Limb (tissue), 2 donors: Measurements from ENCODE around the gene CTBP2.
"Not testable (repeated sequence)": the region's sequence is repeated elsewhere in the genome, so short reads cannot be mapped to it uniquely, and the experiment has no call there.

Experiments used
- DNase-seq, 2 donors: peaks; one replicate each; pipeline ENCODE4 v3.0.0-alpha.2; 2016; ENCODE audit errors: extremely low spot score in 2 of 2

CTBP2 gene

DNA sequence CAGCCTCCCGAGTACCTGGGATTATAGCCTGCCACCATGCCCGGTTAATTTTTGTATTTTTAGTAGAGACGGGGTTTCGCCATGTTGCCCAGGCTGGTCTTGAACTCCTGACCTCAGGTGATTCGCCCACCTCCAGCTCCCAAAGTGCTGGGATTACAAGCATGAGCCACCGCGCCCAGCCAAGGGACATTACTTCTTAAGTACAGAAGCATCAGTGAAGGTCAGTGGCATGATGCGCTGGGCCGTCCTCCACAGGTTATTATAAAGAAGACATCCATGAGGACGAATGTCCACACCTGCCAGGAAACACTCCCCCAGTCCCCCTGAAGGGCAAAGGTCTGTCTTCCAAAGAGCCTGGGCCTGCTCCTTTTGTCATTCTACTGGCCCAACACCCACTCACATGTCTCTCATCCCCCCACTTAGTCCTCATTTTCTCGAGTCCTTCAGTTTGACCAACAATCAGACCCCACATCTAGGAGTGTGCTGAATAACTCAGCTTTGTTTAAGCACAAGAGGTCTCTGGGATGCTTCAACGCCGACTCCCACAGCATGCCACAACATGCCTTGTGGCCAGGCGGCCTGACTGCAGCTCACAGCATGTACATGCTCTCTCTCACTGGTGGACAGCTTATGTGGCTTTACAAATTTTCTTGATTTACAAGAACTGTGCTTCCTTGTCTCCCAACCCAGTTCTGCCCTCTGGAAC, 73.0 kb downstream of the CTBP2 start:
- DNase-seq: no peak

DNA sequence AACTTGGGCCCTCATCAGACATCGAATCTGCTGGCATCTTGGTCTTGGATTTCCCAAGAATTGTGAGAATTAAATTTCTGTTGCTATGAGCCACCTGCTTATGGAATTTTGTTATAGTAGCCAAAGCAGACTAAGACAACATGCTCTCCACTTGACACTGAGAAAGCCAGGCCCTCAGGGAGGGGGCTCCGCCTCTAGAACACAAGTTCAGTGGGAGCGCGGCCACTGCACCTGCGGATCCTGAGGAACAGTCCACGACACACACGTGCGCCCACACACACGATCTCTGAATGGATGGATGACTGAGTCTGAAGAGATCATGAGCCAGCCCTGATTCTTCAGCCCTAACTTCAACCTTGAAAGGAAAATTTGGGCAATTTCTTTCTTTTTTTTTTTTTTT, 73.7 kb downstream of the CTBP2 start:
- no peak for DNase-seq

DNA sequence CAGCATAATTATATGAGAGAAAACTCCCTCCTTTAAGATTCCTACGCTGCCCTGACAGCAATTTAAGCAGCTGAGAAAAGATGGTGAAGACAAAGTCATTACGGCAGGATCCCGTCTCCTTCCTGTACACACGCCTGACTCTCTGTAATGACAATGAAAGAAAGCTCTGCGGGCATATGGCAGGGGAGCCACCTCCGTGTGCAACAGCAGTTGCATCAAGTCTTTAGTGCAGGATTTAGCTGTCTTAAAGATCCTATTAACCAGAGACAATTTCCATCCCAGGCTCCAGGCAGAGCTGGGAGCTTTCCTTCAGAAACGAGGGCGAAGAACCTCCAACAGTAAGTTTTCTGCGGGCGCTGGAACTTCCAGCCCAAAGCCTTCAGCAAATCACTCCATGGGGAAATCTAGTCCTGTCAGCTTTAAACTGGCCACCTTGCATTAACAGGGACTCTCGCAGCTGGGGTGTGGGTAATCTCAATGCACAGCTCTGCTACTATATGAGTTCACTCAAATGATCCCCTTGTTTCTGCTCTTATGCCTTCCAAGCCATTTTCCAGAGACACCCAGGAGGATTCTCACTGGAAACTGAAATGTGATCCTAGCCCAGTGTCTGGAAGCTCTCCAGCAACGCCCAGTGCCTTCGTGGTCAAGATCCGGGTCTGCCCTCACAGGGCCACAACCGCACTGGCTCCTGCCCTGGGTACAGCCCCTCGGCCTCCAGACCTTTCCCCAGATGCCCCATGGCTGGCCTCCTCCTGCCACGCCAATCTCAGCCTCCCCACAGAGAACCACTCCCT, 74.9 kb downstream of the CTBP2 start:
- DNase-seq: no peak

DNA sequence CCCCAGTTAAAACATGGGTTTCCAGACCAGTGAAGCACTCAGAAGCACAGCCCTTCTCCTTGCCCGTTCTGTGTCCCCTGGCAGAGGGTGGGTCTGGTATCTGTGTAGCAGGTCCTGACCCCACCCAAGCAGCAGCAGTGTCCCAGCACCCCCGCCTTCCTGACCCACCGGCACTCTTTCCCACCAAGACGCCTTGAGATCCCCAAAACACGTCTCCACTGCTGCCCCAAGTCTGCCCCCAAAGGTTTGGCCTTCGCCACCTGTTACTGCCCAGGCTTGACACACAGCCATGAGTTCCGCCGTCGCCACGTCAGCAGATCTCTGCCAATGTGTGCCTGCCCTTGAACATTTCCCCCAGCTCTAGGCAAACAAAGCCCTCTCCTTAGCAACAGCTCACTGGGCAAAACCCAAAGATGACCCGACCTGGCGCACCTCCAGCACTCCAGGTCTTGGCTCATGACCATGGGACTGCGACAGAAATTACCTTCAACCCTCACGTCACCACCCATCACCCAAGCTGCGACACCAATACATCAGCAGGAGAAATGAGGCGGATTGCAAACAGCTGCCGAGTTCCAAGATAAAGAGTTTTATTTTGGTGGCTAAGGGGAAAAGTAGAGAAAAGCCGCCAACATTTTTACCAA, 75.6 kb downstream of the CTBP2 start:
- no peak for DNase-seq

DNA sequence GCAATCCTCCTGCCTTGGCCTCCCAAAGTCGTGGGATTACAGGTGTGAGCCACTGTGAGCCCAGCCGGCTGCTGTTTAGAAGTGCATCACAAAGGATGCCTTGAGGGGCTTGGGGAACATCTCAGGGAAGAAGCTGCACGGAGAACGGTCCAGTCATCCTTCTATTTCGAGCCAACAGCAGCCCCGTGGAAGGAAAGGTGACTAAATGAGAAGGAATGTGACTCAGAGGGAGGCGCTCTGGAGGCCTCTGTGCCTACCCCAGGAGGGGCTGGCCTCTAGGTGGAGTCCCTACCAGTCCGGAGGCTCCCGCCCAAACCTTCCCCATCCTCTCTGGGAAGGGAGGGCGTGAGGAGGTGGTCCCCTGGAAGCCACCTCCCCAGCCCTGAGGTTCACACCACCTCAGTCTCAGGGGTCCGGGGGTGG, 76.2 kb downstream of the CTBP2 start:
- DNase-seq: no peak

DNA sequence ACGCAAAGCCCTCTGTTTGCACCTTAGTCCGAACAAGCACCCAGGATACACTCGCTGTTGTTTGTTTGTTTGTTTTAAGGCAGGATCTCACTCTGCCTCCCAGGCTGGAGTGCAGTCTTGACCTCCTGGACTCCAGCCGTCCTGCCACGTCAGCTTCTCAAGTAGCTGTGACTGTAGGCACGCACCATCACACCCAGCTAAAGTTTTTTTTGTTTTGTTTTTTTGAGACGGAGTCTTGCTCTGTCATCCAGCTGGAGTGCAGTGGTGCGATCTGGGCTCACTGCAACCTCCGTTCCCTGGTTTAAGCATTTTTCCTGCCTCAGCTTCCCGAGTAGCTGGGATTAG, 76.8 kb downstream of the CTBP2 start:
- no peak for DNase-seq

DNA sequence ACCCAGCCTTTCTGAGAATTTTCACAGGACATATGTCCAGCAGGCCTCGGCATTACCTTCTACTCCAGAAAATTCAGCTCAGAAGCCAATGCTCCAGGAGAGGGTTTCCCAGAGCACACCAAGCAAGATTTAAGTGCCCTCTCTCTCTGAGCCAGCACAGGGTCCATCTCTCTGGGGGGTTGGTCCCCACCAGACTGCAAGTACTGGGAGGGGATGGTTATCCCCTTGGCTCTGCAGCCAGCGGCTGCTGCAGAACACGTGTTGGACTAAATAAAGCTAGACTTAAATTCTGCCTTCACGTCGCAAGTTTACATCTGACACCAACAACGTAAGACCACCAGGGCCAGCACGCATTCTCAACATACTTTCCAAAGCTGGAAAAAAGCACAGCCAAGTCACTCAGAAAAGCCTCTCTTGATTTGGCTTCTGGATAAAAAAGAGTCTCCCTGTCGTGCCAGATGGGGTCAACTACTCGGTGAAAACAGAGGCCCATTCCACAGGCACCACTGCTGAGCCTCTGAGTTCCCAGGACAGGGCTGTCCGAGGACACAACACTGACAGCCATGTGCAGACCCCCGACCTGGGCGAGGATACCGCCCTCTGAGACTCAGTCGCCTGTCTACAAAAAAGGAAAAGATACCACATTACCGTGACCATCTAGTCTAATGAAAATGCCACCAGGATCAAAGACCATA, 77.3 kb downstream of the CTBP2 start:
- DNase-seq: no peak

DNA sequence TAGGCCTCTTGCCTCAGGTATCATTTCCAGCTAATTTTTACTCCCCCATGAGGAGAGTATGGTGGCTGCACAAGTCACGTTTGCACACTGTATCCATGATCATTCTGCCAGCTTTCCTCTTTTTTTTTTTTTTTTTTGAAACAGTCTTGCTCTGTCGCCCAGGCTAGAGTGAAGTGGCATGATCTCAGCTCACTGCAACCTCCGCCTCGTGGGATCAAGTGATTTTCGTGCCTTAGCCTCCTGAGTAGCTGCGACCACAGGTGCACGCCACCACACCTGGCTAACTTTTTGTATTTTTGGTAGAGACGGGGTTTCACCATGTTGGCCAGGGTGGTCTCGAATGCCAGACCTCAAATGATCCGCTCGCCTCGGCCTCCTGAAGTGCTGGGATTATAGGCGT, 77.9 kb downstream of the CTBP2 start:
- not testable (repeated sequence) for DNase-seq

DNA sequence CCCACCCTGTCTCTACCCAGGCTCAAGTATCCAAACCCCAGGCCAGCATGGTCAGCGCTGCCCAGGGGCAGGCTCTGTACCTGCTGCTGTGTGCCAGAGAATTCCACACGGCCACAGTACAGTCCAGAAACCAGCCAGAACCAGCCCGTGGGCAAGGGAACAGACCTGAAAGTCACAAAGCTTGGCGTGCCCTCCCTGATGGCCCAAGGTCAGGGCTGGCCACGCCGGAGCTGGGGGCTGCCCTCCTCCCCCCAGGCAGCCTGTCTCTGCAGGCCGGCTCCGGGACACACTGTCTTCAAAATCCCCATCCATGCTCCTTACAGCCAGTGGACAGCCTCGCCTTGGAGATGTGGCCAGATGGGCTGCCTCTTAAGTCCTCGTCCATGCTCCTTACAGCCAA, 78.4 kb downstream of the CTBP2 start:
- no peak for DNase-seq

DNA sequence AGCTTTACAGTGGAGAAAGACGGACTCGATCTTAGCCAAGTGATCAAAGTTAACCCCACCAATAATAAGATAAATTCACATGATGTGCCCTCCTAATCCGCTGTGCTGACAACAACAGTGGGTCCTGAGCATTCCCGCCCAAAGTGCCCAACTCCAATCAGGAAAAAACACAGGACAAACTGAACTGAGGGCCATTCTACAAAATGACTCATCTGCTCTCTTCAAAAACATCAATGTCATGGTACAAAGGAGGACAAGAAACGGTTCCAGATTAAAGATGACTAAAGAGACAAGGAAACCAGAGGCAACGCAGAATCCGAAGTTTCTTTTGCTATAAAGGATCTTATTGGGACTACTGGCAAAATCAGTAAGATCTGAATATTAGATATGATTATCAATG, 79.4 kb downstream of the CTBP2 start:
- DNase-seq: no peak

DNA sequence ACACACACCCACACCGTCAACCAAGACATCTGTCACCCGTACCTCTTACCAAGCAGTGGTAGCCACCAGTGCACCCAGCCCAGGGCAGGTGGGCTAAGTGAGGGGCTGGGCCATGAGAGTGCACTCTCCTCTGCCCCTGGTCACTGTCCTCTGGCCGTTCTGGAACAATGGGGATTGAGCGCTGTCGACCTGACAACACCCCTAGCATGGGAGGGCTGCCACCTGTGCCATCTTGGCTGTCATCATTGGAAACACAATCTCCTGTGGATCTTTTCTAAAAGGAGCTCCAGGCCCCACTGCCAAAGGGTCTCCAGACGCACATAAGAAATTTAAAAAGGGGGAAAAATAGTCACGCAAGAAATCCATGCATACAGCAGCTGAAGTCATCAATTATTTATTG, 80.1 kb downstream of the CTBP2 start:
- no peak for DNase-seq

DNA sequence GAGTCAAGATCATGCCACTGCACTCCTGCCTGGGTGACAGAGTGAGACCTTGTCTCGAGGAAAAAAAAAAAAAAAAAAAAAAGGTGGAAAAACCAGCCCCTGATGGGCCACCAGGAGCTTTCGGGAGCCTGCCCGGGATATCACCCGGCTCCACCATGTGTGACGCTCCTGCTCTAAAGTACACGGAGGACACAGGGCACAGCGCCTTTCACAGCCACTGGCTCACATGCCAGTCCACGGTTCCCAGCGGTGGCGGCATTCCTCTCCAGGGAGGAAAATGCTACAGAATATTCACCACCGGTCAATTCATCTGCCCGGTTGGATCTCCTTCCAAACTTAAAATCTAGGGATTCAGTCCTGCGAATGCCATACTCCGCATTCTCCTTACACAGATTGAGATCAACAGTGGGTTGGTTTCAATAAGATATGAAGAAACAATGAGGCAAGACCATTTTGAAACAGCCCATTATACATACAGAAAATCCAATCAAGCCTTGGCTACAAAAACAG, 81.2 kb downstream of the CTBP2 start:
- no peak for DNase-seq

DNA sequence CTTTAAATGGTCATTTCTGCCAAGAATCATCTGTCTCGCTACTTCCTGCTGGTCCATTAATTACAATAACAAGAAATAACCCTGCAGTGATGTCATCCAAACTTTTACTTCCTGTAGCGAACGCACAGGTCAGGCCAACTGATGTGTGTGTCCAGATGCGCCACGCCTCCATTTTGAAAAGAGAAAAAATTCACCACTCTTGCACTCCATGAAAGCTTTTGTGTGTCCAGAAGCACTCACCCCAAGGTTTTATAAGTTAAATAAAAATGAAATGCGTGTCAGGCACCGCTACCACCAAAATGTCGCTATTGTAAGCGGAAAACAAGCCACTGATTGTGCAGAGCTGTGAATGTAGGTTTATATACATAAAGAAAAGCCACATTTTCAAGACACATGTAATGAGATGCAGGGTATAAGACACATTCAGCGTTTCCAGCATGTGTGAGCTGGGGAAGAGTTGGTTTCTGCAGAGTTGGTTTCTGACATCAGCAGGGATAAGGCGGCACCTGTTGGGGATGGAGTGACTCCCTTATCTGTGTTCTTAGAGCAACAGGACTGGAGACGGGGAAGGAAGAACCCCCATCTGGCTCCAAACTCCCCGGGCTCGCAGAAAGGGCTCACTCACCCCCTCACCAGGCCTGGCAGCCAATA, 83.3 kb downstream of the CTBP2 start:
- DNase-seq: no peak

DNA sequence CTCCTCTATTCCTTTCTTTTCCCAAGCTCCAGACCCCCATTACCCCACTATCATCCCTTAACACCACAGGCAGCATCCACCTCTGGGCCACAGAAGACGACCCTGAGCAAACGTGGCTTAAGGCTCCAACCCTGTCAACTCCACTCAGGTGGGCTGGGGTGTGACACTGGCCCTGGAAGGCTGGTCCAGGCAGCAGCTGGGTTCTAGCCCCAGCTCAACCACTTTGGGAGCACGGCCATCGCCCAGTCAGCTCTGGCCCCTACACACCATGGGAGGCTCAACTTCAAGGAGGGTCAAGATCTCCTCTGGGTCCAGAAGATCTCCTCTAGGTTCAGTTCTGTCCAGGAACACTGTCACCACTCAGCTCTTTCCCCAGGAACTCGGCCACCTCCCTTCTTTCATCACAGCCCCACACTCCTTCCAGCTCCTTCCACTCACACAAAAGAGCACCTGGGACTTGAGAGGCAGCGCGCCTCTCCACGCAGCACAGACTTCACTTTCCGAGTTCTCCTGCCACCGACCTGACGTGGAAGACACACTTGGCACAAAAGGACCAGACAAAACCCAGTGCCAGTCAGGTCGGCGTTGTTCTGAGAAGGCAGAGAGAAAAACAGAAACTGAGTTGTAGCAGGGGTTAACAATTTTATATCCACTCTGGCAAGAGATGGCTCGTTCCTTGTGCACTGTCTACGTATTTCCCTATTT, 84.1 kb downstream of the CTBP2 start:
- DNase-seq: no peak

DNA sequence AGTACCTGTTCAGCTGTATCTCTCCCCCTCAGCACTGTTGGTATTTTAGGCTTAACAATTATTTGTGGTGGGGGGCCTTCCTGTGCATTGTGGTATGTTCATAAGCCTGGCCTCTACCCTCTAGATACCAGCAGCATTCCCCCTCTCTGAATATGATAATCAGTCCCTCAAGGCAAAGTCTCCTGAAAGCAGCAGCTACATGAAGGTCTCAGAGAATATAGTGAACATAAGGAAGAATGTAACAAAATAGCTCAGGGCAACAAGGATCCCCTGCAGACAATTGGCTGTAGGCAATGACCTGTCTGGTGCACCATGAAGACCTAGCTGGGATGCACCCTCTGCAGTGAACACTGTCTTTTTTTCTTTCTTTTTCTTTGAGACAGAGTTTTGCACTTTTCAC, 86.4 kb downstream of the CTBP2 start:
- DNase-seq: no peak

DNA sequence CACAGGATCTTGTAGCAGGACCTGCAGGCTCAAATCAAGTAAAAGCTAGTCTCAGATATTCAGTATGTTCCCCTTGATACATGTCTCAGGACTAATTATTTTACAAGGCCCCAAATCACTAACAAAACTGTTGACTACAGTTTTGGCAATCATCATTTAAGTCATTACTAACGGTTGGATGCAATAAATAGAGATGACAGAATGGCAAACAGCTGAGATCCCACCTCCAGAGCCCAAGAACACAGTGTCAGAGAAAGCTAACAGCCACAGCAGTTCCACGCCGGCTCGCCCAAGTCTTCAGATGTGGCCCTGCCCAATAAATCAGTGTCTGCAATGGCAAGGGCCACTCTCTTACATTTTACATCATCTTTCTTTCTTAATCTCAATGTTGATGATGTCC, 87.6 kb downstream of the CTBP2 start:
- DNase-seq: no peak

DNA sequence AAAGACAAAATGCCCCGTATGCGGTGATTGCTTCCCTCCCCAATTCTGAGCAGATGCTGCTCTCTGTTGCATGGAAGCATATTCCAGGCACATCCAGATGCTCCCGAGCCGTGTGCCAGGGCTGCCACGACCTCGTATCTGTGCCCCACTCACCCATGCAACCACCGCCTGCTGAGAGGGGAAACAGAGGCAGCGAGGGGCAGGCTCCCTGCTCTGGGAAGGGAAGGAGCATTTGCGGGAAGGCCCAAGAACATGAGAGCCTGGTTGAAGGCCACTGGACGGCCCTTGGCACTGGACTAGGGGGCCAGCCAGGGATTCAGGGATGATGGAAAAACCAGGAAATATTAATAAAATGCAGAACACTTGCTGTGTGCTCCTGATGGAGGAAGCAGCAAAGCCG, 89.4 kb downstream of the CTBP2 start:
- DNase-seq: no peak

DNA sequence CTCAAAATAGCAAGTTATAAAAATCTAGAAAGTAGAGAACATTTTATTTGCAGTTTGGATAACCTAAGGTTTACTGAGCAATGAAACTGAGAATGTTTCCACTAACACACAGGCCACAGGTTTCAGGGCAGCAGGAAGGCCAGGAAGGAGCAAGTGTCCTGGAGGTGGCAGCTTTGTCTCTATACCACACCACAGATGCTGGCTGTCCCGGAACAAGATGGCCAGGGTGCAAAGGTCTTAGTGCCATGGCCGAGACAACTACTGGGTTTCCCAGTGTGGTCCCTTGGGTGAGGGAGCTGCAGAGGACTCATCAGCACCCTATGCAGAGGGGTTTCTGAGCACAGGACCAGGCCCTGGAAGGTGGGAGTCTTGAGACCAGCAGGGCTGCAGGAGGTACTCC, 92.0 kb downstream of the CTBP2 start:
- DNase-seq: no peak

DNA sequence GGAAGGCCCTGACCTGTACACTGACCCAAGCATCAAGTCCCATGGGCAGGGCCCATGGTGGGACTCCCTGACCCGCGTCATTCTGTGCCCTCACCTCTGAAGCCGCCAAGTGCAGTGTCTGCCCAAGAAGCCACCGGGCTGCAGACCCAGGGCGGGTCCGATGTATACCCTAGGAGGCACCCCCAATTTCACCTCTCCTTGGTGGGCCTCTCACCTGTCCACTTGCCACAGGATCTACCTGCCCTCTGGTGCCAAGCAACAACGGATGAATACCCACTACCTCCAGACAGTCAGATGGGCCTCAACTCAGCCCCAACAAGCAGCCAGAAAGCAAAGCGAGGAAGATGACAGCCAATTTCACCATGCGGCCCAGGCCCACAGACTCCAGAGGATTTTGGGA, 92.6 kb downstream of the CTBP2 start:
- DNase-seq: no peak

DNA sequence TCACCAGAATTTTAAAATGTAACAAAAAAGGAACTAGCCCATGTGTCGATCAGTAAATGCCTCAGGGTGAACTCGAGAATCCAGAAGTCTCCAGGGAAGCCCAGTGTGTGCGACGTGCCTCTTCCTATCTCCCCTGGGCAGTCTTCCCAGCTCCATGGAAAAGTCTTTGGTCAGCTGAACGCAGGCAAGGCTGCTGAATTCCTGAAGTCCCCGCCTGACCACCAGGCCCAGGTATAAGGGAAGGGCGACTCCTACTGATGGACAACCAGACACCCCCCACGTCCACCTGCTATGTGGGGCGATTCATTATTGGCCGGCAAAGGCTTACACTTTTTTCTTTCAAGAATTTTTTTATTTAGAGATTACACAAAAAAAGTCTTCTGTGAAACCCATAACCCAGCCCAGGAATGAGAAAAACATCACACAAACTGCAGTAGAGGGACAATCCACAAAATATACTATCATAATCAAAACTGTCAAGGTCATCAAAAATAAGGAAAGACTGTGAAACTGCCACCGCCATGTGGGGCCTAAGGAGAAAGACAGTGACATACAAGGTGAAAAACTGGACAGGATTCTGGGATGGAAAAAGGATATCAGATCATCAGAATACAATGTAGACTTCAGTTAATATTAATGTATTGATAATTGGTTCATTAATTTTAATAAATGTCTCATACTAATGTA, 93.5 kb downstream of the CTBP2 start:
- no peak for DNase-seq
